Measurements from ENCODE around the gene DGKI. TPM values are rescaled to one million over a fixed set of nuclear protein-coding genes. Genes with fewer than 3 reads are reported as not detected.

The DGKI gene
- polyA plus RNA-seq, 3 donors from 2014 or later, result not detected

DNA sequence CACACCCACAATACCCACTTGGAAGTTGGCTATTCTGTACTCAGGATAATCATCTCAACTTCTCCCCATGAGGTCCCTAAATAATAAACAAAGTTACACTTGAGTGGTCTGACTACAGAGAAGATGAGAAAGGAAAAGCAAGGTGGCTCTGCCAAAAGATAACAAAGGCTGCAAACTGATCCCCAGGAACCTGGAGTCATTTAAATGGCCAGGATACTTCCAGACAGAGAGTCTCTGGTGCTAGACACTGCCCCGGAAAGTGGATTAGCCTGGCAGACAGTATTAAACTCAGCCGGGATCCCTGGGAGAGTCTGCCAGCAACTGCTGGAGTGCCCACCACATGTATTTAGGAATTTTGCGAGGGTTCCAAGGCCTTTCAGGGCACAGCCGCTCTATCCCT lies 93.7 kb downstream of the DGKI start:
- H3K27ac Mint-ChIP-seq, result no peak overlapping the region
- H3K4me3 Mint-ChIP-seq, result no peak overlapping the region
- H3K4me1 Mint-ChIP-seq, result no peaks in the 10 kb centered on the region
- H3K9me3 Mint-ChIP-seq, result peaks cover 0 to 2% (median 0%) of the 10 kb centered on the region in 6 donors
- H3K36me3 Mint-ChIP-seq, result no peaks in the 10 kb centered on the region
- H3K27me3 Mint-ChIP-seq (ENCODE audit: low read depth in 3 of 3), result peaks cover 0 to 3% (median 0%) of the 10 kb centered on the region in 3 donors
- no peak for DNase-seq

DNA sequence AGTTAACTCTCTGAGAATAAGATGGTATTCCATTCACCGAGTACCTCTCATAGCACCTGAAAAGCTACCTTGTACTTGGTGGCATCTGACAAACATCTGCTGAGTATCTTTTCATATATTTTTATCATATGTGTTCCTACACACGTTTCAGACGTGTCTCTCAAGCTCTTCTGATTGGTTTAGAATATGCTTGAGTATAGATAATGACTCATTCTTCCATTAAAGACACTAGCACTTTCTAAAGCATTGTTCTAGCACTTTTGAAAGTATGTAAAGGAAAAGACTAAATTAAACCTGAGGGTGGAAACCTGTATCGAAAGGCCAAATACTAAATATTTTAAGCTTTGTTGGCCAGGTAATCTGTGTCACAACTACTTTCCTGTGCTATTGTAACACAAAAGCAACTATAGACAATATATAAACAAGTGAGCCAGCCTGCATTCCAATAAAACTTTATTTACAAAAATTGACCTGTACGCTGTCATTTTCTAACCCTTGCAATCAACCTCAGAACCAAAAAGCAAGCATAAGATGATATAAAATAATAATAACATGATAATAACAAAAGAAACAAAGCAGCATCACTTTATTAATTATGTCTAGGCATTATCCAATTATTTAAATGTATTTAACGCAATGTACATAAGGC lies 95.3 kb downstream of the DGKI start:
- Mint-ChIP-seq H3K4me1 (no peaks in the 10 kb centered on the region), H3K36me3 (no peaks in the 10 kb centered on the region), H3K9me3 (no peaks in the 10 kb centered on the region), H3K4me3 (no peak overlapping the region), H3K27me3 (ENCODE audit: low read depth in 3 of 3) (no peaks in the 10 kb centered on the region), H3K27ac (no peak overlapping the region)
- DNase-seq, result no peak

DNA sequence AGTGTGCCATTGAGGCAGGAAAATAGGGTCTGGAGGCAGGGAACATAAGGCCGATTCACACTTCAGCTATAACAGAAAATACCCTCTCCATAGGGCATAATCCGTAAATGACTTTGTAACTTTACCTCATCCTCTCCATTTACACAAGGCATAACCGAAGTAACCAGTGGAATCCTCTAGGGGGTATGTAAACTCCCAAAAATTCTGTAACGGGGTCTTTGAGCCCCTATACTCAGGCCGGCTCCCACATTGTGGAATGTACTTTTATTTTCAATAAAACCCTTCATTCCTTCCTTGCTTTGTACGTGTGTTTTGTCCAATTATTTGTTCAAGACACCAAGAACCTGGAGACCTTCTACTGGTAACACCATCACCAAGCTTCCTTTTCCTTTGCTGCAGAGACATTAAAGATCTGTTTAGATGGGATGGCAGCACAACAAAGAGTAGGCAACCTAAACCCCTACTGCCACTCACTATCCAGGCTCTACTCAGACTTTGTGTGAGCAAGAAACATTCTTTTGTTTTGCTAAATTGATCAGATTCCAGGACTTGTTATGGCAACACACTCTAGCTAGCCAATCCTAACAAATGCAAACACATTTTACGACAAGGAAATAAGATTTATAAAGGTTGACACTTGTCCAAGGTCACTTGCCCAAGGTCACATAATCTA lies 99.3 kb downstream of the DGKI start:
- no peak overlapping the region for H3K27ac Mint-ChIP-seq
- H3K9me3 Mint-ChIP-seq, result peaks cover 0 to 6% (median 4%) of the 10 kb centered on the region in 6 donors
- H3K27me3 Mint-ChIP-seq (ENCODE audit: low read depth in 3 of 3), result no peaks in the 10 kb centered on the region
- no peak for DNase-seq
- no peaks in the 10 kb centered on the region for H3K36me3 Mint-ChIP-seq
- no peaks in the 10 kb centered on the region for H3K4me1 Mint-ChIP-seq
- H3K4me3 Mint-ChIP-seq, result no peak overlapping the region

DNA sequence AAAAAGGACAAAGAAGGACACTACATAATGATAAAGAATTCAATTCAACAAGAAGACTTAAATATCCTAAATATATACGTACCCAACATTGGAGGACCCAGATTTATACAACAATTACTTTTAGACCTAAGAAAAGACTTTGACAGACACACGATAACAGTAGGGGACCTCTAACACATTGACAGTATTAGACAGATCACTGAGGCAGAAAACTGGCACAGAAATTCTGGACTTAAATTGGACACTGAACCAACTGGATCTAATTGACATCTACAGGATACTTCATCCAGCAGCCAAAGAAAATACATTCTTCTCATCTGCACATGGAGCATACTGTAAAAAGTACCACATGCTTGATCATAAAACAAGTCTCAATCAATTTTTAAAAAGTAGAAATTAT lies 103.8 kb downstream of the DGKI start:
- Mint-ChIP-seq H3K9me3 (peaks cover 0 to 13% (median 5%) of the 10 kb centered on the region in 6 donors), H3K4me3 (no peak overlapping the region), H3K36me3 (no peaks in the 10 kb centered on the region), H3K27ac (no peak overlapping the region), H3K4me1 (no peaks in the 10 kb centered on the region), H3K27me3 (ENCODE audit: low read depth in 3 of 3) (peaks cover 0 to 7% (median 0%) of the 10 kb centered on the region in 3 donors)
- no peak for DNase-seq

DNA sequence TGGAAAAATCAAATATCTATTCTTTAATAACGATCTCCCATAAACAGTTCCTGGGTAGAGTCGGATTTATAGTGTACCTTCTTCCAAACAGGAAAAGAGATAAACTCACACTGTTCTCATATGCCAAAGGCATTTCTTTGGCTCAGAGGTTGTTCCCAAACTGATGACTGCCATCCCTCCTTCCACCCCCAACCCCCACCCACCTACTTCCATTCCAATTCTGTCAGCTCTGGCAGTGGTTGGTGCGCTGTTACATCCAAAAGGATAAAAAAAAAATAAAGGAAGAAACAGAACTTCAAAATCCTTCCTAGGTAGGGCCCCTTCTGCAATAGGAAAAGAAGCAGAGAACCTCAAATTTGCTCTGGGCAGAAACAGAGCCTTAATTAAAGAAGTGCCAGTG lies 104.7 kb downstream of the DGKI start:
- Mint-ChIP-seq H3K9me3 (peaks cover 0 to 13% (median 5%) of the 10 kb centered on the region in 6 donors), H3K4me1 (no peaks in the 10 kb centered on the region), H3K4me3 (no peak overlapping the region), H3K27ac (no peak overlapping the region), H3K27me3 (ENCODE audit: low read depth in 3 of 3) (peaks cover 0 to 7% (median 0%) of the 10 kb centered on the region in 3 donors), H3K36me3 (no peaks in the 10 kb centered on the region)
- DNase-seq, result no peak

DNA sequence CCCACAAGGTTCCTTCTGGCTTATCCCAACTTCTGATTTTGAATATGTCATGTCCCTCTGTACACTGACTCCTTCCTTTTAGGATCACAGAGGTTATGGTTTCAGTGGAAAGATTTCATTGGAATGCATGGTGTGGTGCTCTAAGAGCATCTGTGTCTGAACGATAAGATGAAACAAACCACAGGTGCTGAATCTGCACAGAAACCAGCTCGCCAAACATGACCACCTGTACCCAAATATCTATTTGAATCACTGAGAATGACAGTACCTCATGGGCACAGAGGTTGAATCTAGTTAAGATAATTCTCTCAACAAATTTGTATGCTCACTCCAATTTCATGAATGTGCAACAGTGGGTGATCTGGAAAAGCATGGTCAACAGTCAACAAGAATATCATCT lies 105.3 kb downstream of the DGKI start:
- Mint-ChIP-seq H3K27ac (no peak overlapping the region), H3K4me3 (no peak overlapping the region), H3K27me3 (ENCODE audit: low read depth in 3 of 3) (peaks cover 0 to 7% (median 0%) of the 10 kb centered on the region in 3 donors), H3K9me3 (peaks cover 0 to 13% (median 5%) of the 10 kb centered on the region in 6 donors), H3K36me3 (no peaks in the 10 kb centered on the region), H3K4me1 (no peaks in the 10 kb centered on the region)
- DNase-seq, result no peak

DNA sequence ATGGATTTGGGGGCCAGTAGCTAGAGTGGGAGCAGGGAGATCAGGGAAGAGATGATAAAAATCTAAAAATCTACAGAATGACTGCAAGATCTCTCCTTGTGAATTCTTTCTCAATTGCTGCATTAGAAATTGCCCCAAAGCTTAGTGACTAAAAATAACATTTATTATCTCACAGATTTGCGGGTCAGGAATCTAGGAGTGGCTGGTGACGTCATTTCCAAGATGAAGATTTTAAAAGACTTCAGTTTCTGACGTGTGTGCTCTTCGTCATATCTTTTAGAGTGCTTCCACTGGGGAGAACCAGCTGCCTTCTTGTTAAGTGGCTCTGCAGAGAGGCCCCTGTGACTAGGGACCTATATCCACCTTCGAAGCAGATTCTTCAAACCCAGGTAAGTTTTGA lies 112.6 kb downstream of the DGKI start:
- Mint-ChIP-seq H3K27me3 (ENCODE audit: low read depth in 3 of 3) (peaks cover 0 to 7% (median 0%) of the 10 kb centered on the region in 3 donors), H3K4me1 (no peaks in the 10 kb centered on the region), H3K27ac (no peak overlapping the region), H3K9me3 (peaks cover 0 to 6% (median 0%) of the 10 kb centered on the region in 6 donors), H3K4me3 (no peak overlapping the region), H3K36me3 (no peaks in the 10 kb centered on the region)
- DNase-seq, result no peak

DNA sequence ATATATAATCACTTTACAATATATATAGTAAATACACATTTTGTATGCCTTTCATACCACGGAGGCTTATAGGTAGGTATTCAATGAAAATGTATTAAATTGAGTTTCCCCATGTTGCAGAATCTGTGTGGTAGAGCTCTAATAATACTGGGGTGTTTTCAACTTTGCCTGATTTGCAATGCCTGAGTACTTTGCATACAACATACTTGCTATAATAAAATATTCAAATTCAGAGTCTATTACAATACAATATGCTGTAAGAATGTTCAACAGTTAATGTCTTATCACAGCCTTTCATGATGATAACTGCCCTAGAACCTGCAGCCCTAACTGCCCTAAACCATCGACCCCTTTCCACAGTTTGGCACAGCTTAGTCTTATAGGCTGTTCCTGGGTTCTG lies 114.6 kb downstream of the DGKI start:
- H3K36me3 Mint-ChIP-seq, result no peaks in the 10 kb centered on the region
- no peak for DNase-seq
- H3K4me1 Mint-ChIP-seq, result no peaks in the 10 kb centered on the region
- H3K27me3 Mint-ChIP-seq (ENCODE audit: low read depth in 3 of 3), result peaks cover 0 to 2% (median 0%) of the 10 kb centered on the region in 3 donors
- peaks cover 0 to 2% (median 0%) of the 10 kb centered on the region in 6 donors for H3K9me3 Mint-ChIP-seq
- no peak overlapping the region for H3K27ac Mint-ChIP-seq
- no peak overlapping the region for H3K4me3 Mint-ChIP-seq

DNA sequence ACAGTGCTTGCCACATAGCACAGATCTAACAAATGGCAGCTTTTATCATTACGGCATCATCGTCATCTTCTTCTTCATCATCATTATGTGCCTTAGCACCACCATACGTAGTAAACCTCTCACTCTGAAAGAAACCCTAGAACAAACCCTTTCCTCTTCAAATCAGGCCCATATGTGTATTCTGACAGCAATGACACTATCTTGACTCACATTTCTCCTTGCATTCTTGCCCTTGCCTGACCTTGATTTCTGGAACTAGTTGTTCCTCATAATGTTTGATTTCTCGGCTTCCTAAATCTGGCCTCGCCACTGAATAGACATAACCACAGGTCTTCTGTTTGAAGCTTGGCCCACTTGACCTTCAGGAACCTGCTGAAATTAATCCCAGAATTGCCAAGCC lies 115.3 kb downstream of the DGKI start:
- Mint-ChIP-seq H3K4me1 (no peaks in the 10 kb centered on the region), H3K4me3 (no peak overlapping the region), H3K27me3 (ENCODE audit: low read depth in 3 of 3) (peaks cover 0 to 2% (median 0%) of the 10 kb centered on the region in 3 donors), H3K9me3 (peaks cover 0 to 2% (median 0%) of the 10 kb centered on the region in 6 donors), H3K36me3 (no peaks in the 10 kb centered on the region), H3K27ac (no peak overlapping the region)
- no peak for DNase-seq

DNA sequence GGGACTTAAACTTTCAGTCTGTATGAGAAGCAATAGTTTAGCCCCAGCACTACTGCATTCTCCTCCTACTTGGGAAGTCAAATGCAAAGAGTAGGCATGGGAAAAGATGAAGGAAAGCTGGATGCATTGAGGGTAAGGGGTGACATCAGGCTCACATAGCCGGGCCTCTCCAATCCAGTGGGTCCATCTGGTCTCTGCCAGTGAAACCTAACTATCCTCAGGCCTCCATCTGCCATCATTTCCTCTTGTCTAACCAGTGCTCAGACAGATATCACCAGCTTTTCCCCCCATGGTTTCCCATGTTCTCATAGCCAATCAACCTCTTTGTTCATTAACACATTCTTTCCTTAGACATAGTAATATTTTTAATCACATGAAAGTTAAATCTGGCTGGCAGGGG lies 118.3 kb downstream of the DGKI start:
- H3K4me1 Mint-ChIP-seq, result no peaks in the 10 kb centered on the region
- no peaks in the 10 kb centered on the region for H3K36me3 Mint-ChIP-seq
- H3K9me3 Mint-ChIP-seq, result peaks cover 0 to 1% (median 0%) of the 10 kb centered on the region in 6 donors
- no peak overlapping the region for H3K27ac Mint-ChIP-seq
- peaks cover 0 to 3% (median 2%) of the 10 kb centered on the region in 3 donors for H3K27me3 Mint-ChIP-seq (ENCODE audit: low read depth in 3 of 3)
- no peak for DNase-seq
- no peak overlapping the region for H3K4me3 Mint-ChIP-seq

DNA sequence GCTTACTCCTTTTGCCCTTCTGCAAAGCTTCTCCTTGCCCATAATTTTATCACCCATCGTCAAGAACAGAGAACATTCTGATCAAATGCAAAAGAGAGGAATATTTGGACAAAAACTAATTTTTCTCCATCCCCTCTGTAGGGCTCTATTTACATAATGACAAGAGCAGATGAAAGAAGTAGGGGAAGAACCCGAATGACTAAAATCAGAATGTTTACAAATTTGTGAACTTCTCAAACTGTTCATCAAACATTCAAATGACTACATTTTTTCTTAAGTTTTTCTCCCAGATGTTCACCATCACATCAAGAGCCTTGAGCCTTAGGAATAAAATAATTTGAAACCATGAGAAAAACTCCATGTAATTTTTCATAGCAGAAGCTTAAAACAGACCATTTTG lies 119.4 kb downstream of the DGKI start:
- Mint-ChIP-seq H3K27ac (no peak overlapping the region), H3K27me3 (ENCODE audit: low read depth in 3 of 3) (peaks cover 0 to 3% (median 2%) of the 10 kb centered on the region in 3 donors), H3K4me1 (no peaks in the 10 kb centered on the region)

DNA sequence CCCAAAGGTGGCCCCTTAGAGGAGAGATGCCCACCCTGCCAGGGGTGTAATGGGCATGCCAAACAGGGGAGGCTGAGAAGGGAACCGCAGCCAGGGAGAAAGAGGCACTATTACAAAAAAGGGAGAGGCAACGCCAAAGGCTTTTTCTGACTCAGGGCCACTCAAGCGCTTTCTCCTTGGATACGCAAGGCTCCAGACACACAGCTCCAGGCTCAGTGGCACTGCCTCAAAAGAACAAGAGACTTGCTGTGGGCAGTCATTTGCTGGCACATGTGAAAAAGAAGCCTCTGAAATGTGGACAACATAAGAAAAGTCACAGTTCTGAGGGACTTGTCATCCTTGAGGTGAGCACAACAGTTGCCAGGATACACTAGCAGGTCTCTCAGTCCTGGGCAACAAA lies 128.4 kb downstream of the DGKI start:
- Mint-ChIP-seq H3K27me3 (ENCODE audit: low read depth in 3 of 3) (peaks cover 0 to 3% (median 0%) of the 10 kb centered on the region in 3 donors), H3K36me3 (no peaks in the 10 kb centered on the region), H3K27ac (no peak overlapping the region), H3K4me1 (no peaks in the 10 kb centered on the region), H3K9me3 (peaks cover 0 to 2% (median 0%) of the 10 kb centered on the region in 6 donors), H3K4me3 (no peak overlapping the region)
- DNase-seq, result no peak

More for the DNA sequence above, 119.4 kb downstream of the DGKI start:
- Mint-ChIP-seq H3K36me3 (no peaks in the 10 kb centered on the region), H3K9me3 (peaks cover 0 to 1% (median 0%) of the 10 kb centered on the region in 6 donors), H3K4me3 (no peak overlapping the region)
- DNase-seq, result no peak

DNA sequence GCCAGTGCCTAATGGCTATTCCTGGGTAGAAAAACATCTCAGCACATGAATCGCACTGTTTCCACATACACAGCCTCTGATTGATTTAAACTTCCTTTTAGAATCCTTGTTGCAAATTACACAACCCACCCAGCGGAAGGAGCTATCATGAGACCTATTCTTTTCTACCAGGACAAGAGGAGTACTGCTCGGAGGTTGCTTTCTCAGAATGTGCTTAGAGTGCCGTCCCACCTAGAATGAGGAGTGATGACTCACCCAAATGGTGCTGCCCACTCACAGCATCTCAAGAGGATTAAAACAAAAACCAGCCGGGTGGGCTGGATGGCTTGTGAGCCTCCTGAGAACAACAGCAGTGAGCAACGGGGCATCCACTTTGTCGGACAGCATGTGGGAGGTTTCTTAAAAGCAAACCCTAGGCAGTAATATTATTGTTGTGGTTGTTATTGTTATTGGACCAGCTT lies 128.9 kb downstream of the DGKI start:
- DNase-seq, result no peak
- no peaks in the 10 kb centered on the region for H3K4me1 Mint-ChIP-seq
- H3K9me3 Mint-ChIP-seq, result peaks cover 0 to 2% (median 0%) of the 10 kb centered on the region in 6 donors
- no peaks in the 10 kb centered on the region for H3K36me3 Mint-ChIP-seq
- no peak overlapping the region for H3K4me3 Mint-ChIP-seq
- no peak overlapping the region for H3K27ac Mint-ChIP-seq
- peaks cover 0 to 3% (median 0%) of the 10 kb centered on the region in 3 donors for H3K27me3 Mint-ChIP-seq (ENCODE audit: low read depth in 3 of 3)

DNA sequence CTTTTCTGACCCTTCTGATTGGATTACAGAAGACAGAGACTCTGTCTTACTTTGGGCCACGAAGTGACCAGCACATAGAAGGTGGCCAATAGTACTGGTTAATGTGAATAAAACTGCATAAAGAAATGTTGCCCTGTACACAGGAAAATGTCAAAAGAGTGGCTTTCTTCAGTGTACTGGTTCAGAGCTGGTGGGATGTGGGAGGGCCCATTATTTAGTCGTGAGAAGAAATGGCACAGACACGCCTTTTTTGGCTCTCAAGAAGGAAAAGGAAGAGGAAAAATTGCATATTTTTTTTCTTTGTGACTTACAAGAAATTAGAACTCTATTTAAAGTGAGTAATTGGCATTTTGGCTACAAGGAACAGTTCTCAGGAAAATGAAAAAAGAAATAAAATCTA lies 129.7 kb downstream of the DGKI start:
- H3K9me3 Mint-ChIP-seq, result peaks cover 0 to 2% (median 0%) of the 10 kb centered on the region in 6 donors
- DNase-seq, result no peak
- no peaks in the 10 kb centered on the region for H3K36me3 Mint-ChIP-seq

More for the DNA sequence above, 129.7 kb downstream of the DGKI start:
- H3K27ac Mint-ChIP-seq, result no peak overlapping the region
- H3K4me1 Mint-ChIP-seq, result no peaks in the 10 kb centered on the region
- no peak overlapping the region for H3K4me3 Mint-ChIP-seq
- H3K27me3 Mint-ChIP-seq (ENCODE audit: low read depth in 3 of 3), result peaks cover 0 to 5% (median 0%) of the 10 kb centered on the region in 3 donors

Measured in immature natural killer cell (primary cell).